ENCODE results near the gene STK32B.
"Not testable (repeated sequence)": the region's sequence is repeated elsewhere in the genome, so short reads cannot be mapped to it uniquely, and the experiment has no call there.

The STK32B gene

GRCh38 chr4:5051278-5052203 is at the start of gene STK32B:
STK32B (plus strand) TSS chr4:5051480.
- no peak for DNase-seq (ENCODE audit: low read depth in 2 of 3, low spot score in 2 of 3)

GRCh38 chr4:5001641-5002040 is 49.6 kb upstream of the STK32B start:
- DNase-seq (ENCODE audit: low read depth in 2 of 3, low spot score in 2 of 3) = not testable (repeated sequence)

GRCh38 chr4:5003372-5003857 is 47.9 kb upstream of the STK32B start:
- DNase-seq (ENCODE audit: low read depth in 2 of 3, low spot score in 2 of 3) = no peak

GRCh38 chr4:5003918-5004317 is 47.4 kb upstream of the STK32B start:
- DNase-seq (ENCODE audit: low read depth in 2 of 3, low spot score in 2 of 3) = no peak

- no peak for DNase-seq (ENCODE audit: low read depth in 2 of 3, low spot score in 2 of 3)
Measured at GRCh38 chr4:5004496-5004895, 46.8 kb upstream of the STK32B start.

GRCh38 chr4:5006932-5007331 is 44.3 kb upstream of the STK32B start:
- not testable (repeated sequence) for DNase-seq (ENCODE audit: low read depth in 2 of 3, low spot score in 2 of 3)

GRCh38 chr4:5009796-5010195 is 41.5 kb upstream of the STK32B start:
- no peak for DNase-seq (ENCODE audit: low read depth in 2 of 3, low spot score in 2 of 3)

GRCh38 chr4:5010984-5011383 is 40.3 kb upstream of the STK32B start:
- no peak for DNase-seq (ENCODE audit: low read depth in 2 of 3, low spot score in 2 of 3)

- no peak for DNase-seq (ENCODE audit: low read depth in 2 of 3, low spot score in 2 of 3)
Measured at GRCh38 chr4:5012244-5012898, 38.9 kb upstream of the STK32B start.

- no peak for DNase-seq (ENCODE audit: low read depth in 2 of 3, low spot score in 2 of 3)
Measured at GRCh38 chr4:5012958-5013357, 38.3 kb upstream of the STK32B start.

GRCh38 chr4:5014007-5014682 is 37.1 kb upstream of the STK32B start:
- DNase-seq (ENCODE audit: low read depth in 2 of 3, low spot score in 2 of 3) = no peak

GRCh38 chr4:5018096-5018495 is 33.2 kb upstream of the STK32B start:
- no peak for DNase-seq (ENCODE audit: low read depth in 2 of 3, low spot score in 2 of 3)

GRCh38 chr4:5018603-5019002 is 32.7 kb upstream of the STK32B start:
- no peak for DNase-seq (ENCODE audit: low read depth in 2 of 3, low spot score in 2 of 3)

GRCh38 chr4:5019274-5019673 is 32.0 kb upstream of the STK32B start, which contains the start of gene CYTL1:
CYTL1 (minus strand) TSS chr4:5019458; CDS start chr4:5019445, 13 bp downstream.
- DNase-seq (ENCODE audit: low read depth in 2 of 3, low spot score in 2 of 3) = no peak

- no peak for DNase-seq (ENCODE audit: low read depth in 2 of 3, low spot score in 2 of 3)
Measured at GRCh38 chr4:5019796-5020195, 31.5 kb upstream of the STK32B start.

GRCh38 chr4:5020341-5020740 is 30.9 kb upstream of the STK32B start:
- no peak for DNase-seq (ENCODE audit: low read depth in 2 of 3, low spot score in 2 of 3)

- DNase-seq (ENCODE audit: low read depth in 2 of 3, low spot score in 2 of 3) = no peak
Measured at GRCh38 chr4:5021546-5021945, 29.7 kb upstream of the STK32B start.

- DNase-seq (ENCODE audit: low read depth in 2 of 3, low spot score in 2 of 3) = no peak
Measured at GRCh38 chr4:5024673-5025072, 26.6 kb upstream of the STK32B start.

- no peak for DNase-seq (ENCODE audit: low read depth in 2 of 3, low spot score in 2 of 3)
Measured at GRCh38 chr4:5026371-5026770, 24.9 kb upstream of the STK32B start.

GRCh38 chr4:5027346-5027745 is 23.9 kb upstream of the STK32B start:
- no peak for DNase-seq (ENCODE audit: low read depth in 2 of 3, low spot score in 2 of 3)

- no peak for DNase-seq (ENCODE audit: low read depth in 2 of 3, low spot score in 2 of 3)
Measured at GRCh38 chr4:5028480-5028879, 22.8 kb upstream of the STK32B start.

GRCh38 chr4:5029447-5029846 is 21.8 kb upstream of the STK32B start:
- DNase-seq (ENCODE audit: low read depth in 2 of 3, low spot score in 2 of 3) = no peak

Measured in activated CD8-positive, alpha-beta memory T cell treated with anti-CD3 and anti-CD28 coated beads for 48 hours (primary cell).